DOHH2 (cell line): Measurements from ENCODE around the gene SLC12A7.

Experiments used
- H3F3A ChIP-seq: fragments of 200-600 bp; sonication (generic), shearing (Covaris generic); 2 replicates; pipeline ENCODE4 v1.6.0; 2016; ENCODE audit warnings: antibody characterized with exemption, mild to moderate bottlenecking; ENCODE audit not compliant: control insufficient read depth, insufficient read depth
- H3K27ac ChIP-seq: fragments of 200-600 bp; sonication (generic); 2 replicates; pipeline ENCODE4 v1.5.1; 2014; ENCODE audit warnings: low read depth, mild to moderate bottlenecking, low read length, moderate library complexity
- H3K27me3 ChIP-seq: fragments of 200-600 bp; sonication (generic); 2 replicates; pipeline ENCODE4 v1.6.1; 2014; ENCODE audit warnings: mild to moderate bottlenecking, low read length, mixed read lengths; ENCODE audit not compliant: control insufficient read depth
- H3K36me3 ChIP-seq: fragments of 200-600 bp; sonication (generic); 2 replicates; pipeline ENCODE4 v1.6.1; 2014; ENCODE audit warnings: mild to moderate bottlenecking, low read length, moderate library complexity, mixed read lengths; ENCODE audit not compliant: control insufficient read depth
- H3K4me1 ChIP-seq: fragments of 200-600 bp; sonication (generic); 2 replicates; pipeline ENCODE4 v1.6.1; 2014; ENCODE audit warnings: mild to moderate bottlenecking, low read length, mixed read lengths; ENCODE audit not compliant: control insufficient read depth
- H3K4me2 ChIP-seq: fragments of 200-600 bp; sonication (generic); 2 replicates; pipeline ENCODE4 v1.6.0; 2014; ENCODE audit warnings: mild to moderate bottlenecking, low read length, moderate library complexity
- H3K4me3 ChIP-seq: fragments of 200-600 bp; sonication (generic); 2 replicates; pipeline ENCODE4 v1.5.1; 2014; ENCODE audit warnings: mild to moderate bottlenecking, low read length, mixed read lengths
- H3K79me2 ChIP-seq: fragments of 200-600 bp; sonication (generic); 2 replicates; pipeline ENCODE4 v1.6.1; 2014; ENCODE audit warnings: mild to moderate bottlenecking, low read length, mixed read lengths; ENCODE audit not compliant: control insufficient read depth
- H3K9me2 ChIP-seq: fragments of 200-600 bp; sonication (generic); replicated peaks from 2 replicates; pipeline ENCODE4 v1.6.1; 2014; ENCODE audit warnings: mild to moderate bottlenecking, low read length, mixed read lengths; ENCODE audit not compliant: control insufficient read depth
- H3K9me3 ChIP-seq: fragments of 200-600 bp; sonication (generic); 2 replicates; pipeline ENCODE4 v1.6.1; 2014; ENCODE audit warnings: antibody characterized with exemption, low read length, mixed read lengths; ENCODE audit not compliant: control insufficient read depth, insufficient read depth
- H4K20me1 ChIP-seq: fragments of 200-600 bp; sonication (generic); 2 replicates; pipeline ENCODE4 v1.6.0; 2014; ENCODE audit warnings: low read depth, mild to moderate bottlenecking, antibody characterized with exemption, low read length, moderate library complexity; ENCODE audit not compliant: control insufficient read depth, insufficient read depth
- CTCF ChIP-seq: fragments of 200-600 bp; sonication (generic); IDR thresholded peaks from one replicate; pipeline ENCODE4 v1.5.1; 2014; ENCODE audit warnings: antibody characterized with exemption, mild to moderate bottlenecking, low read depth, low read length; ENCODE audit not compliant: poor library complexity, severe bottlenecking
- EZH2phosphoT487 ChIP-seq: fragments of 200-600 bp; sonication (generic); IDR thresholded peaks from 2 replicates; pipeline ENCODE4 v1.6.1; 2017; ENCODE audit warnings: borderline replicate concordance, mild to moderate bottlenecking, antibody characterized with exemption, low read length, moderate library complexity, mixed read lengths

SLC12A7 gene

DNA sequence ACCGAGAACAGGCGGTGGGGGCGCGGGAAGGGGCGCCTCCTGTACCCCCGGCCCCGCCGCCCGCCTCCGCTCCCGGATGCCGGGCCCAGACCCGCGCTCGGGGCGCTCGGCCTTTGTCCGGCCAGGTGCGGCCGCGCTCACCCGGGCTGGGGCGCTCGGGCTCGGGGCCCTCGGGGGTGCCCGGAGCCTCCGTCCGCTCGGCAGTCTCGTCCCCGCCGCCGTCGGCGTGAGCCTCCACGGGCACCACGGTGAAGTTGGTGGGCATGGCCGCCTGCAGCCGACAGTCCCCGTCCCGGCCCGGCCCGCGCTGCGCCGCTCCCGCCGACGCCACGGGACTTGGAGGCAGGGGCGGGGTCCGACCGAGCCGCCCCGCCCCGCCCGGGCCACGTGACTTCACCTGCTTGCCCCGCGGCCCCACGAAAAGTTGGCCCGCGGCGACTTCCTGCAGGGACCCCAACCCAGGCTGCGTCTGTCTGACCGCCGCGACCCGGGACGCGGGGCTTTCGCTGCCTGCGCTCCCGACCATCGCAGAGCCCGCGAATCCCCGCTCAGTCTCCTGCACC lies at the start of gene SLC12A7:
SLC12A7 (minus strand) TSS at position 337 of the 563 bp plus-strand sequence; CDS start at position 265, 72 bp downstream.
- TF ChIP-seq EZH2phosphoT487 (no peak), CTCF (no peak)
- Histone ChIP-seq H3K4me1 (no peaks in the 10 kb centered on the region), H3K27me3 (peaks cover 12% of the 10 kb centered on the region), H3K79me2 (no peaks in the 10 kb centered on the region), H3K9me2 (no peaks in the 10 kb centered on the region), H3K9me3 (no peaks in the 10 kb centered on the region), H3K36me3 (no peaks in the 10 kb centered on the region), H4K20me1 (0 out of 2 replicates have a peak, but pooled peaks cover 3% of the 10 kb centered on the region), H3K27ac (no peak within 1 kb of the TSS), H3F3A (no peaks in the 10 kb centered on the region), H3K4me3 (no peak within 1 kb of the TSS), H3K4me2 (no peak within 1 kb of the TSS)

GRCh38 chr5:1161108-1161832 lies 49.4 kb upstream of the SLC12A7 start:
- no peak overlapping the region for H3K4me2 ChIP-seq

GRCh38 chr5:1159774-1160406 lies 48.0 kb upstream of the SLC12A7 start:
- H3K36me3 ChIP-seq: no peaks in the 10 kb centered on the region
- H3F3A ChIP-seq: no peaks in the 10 kb centered on the region
- H3K27me3 ChIP-seq: no peaks in the 10 kb centered on the region
- H4K20me1 ChIP-seq: no peaks in the 10 kb centered on the region
- no peaks in the 10 kb centered on the region for H3K9me3 ChIP-seq
- no peaks in the 10 kb centered on the region for H3K9me2 ChIP-seq
- no peaks in the 10 kb centered on the region for H3K79me2 ChIP-seq
- H3K4me3 ChIP-seq: no peak overlapping the region
- TF ChIP-seq EZH2phosphoT487 (no peak), CTCF (no peak)
- H3K4me1 ChIP-seq: no peaks in the 10 kb centered on the region
- no peak overlapping the region for H3K27ac ChIP-seq
- no peak overlapping the region for H3K4me2 ChIP-seq

More at GRCh38 chr5:1161108-1161832, 49.4 kb upstream of the SLC12A7 start:
- H3K9me3 ChIP-seq: no peaks in the 10 kb centered on the region
- H3K4me3 ChIP-seq: no peak overlapping the region
- no peaks in the 10 kb centered on the region for H3K4me1 ChIP-seq
- no peaks in the 10 kb centered on the region for H3K36me3 ChIP-seq
- no peaks in the 10 kb centered on the region for H4K20me1 ChIP-seq
- TF ChIP-seq CTCF (no peak), EZH2phosphoT487 (no peak)
- H3K79me2 ChIP-seq: no peaks in the 10 kb centered on the region
- H3K27me3 ChIP-seq: no peaks in the 10 kb centered on the region
- no peaks in the 10 kb centered on the region for H3K9me2 ChIP-seq
- H3K27ac ChIP-seq: no peak overlapping the region
- H3F3A ChIP-seq: no peaks in the 10 kb centered on the region
